ENCODE results near the gene SLFN11.
A peak's percentile ranks its signal among the peaks of the same experiment; 100 is the strongest.
"Not testable (repeated sequence)": the region's sequence is repeated elsewhere in the genome, so short reads cannot be mapped to it uniquely, and the experiment has no call there.

SLFN11 gene, protein sequence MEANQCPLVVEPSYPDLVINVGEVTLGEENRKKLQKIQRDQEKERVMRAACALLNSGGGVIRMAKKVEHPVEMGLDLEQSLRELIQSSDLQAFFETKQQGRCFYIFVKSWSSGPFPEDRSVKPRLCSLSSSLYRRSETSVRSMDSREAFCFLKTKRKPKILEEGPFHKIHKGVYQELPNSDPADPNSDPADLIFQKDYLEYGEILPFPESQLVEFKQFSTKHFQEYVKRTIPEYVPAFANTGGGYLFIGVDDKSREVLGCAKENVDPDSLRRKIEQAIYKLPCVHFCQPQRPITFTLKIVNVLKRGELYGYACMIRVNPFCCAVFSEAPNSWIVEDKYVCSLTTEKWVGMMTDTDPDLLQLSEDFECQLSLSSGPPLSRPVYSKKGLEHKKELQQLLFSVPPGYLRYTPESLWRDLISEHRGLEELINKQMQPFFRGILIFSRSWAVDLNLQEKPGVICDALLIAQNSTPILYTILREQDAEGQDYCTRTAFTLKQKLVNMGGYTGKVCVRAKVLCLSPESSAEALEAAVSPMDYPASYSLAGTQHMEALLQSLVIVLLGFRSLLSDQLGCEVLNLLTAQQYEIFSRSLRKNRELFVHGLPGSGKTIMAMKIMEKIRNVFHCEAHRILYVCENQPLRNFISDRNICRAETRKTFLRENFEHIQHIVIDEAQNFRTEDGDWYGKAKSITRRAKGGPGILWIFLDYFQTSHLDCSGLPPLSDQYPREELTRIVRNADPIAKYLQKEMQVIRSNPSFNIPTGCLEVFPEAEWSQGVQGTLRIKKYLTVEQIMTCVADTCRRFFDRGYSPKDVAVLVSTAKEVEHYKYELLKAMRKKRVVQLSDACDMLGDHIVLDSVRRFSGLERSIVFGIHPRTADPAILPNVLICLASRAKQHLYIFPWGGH

DNA sequence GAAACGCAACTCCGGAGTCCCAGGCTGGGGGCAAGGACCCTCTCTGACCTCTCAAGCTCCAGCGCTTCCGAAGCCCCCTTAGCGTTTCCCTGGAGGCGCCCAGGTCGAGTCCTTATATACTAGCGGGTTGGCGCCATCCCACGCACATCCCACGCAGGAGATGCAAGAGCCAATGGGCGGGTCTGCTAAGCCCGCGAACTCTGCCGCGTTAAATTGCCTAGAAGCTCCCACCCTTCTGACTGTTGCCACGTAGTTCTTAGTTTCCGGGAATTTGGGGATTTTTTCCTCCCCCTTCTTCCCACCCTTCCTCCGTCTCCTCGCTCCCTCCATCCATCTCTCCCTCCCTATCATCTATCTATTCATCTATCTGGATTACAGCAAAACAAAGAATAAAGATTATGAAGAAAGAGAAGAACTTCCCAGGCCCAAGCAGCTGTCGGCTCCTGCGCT lies at the start of gene SLFN11:
TSS of gene SLFN11 (minus strand) at position 88 of the 450 bp plus-strand sequence. CDS start 9,814 bp downstream, outside the sequence.
- peak; percentile 94 for DNase-seq

DNA sequence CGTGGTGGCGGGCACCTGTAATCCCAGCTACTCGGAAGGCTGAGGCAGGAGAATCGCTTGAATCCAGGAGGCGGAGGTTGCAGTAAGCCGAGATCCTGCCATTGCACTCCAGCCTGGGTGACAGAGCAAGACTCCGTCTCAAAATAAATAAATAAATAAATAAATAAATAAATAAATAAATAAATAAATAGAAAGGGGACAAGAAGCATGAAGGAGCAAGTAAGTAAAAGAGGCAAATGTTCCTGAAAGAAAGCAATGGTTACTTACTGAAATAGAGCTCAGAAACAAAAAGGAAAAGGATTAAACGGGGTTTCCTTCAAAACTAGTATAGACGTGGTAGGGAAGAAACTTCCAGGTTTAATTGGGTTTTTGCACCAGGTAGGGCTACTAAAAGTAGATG lies 47.6 kb upstream of the SLFN11 start:
- DNase-seq, result not testable (repeated sequence)

DNA sequence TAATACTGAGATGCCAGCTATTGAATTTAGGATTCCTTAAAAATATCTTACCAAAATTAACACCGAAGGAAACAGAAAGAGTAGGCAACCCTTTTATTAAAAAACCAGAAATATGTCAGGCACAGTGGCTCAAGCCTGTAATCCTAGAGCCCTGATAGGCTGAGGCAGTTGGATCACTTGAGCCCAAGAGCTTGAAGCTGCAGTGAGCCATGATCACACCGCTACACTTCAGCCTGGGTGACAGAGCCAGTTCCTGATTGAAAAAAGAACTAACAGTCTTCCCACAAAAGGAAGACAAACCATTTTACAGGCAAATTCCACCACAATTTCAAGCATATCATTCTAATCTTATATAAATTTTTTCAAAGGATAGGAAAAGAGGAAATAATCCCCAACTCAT lies 43.2 kb upstream of the SLFN11 start:
- DNase-seq, result no peak

DNA sequence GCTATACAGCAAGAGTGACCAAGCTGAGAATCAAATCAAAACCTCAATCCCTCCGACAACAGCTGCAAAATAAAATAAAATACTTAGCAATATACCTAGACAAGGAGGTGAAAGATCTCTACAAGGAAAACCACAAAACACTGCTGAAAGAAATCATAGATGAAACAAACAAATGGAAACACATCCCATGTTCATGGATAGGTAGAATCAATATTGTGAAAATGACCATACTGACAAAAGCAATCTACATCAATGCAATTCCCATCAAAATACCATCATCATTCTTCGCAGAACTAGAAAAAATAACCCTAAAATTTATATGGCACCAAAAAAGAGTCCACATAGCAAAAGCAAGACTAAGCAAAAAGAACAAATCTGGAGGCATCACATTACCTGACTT lies 41.3 kb upstream of the SLFN11 start:
- DNase-seq, result not testable (repeated sequence)

DNA sequence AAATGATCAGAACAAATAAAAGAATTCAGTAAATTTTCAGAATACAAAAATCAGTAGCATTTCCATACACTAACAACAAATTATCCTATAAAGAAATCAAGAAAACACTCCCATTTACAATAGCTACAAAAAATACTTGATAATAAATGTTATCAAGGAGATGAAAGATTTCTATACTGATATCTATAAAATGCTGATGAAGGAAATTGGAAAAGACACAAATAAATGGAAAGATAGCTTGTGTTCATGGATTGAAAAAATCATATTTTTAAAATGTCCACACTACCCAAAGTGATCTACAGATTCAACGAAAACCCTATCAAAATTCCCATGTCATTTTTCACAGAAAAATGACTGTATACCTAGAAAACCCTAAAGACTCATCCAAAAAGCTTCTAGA lies 40.8 kb upstream of the SLFN11 start:
- no peak for DNase-seq

DNA sequence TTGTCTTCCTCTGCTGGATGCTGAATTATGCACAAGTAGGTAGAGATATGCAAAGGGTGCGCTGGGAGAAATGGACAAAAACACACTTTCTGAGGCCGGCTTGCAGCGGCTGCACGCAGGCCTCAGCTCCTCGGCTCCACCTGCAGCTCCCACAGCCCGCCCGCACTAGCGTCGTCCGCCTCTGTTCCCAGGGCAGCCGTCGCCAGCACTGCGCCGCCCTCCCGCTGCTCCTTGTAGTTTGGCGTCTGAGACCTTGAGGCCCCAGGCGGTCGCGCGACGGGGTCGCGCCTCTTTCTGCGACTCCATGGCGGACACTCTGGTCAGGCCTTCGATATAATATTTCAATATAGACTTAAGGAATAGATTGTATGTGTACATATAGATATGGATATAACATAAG lies 34.1 kb upstream of the SLFN11 start:
- DNase-seq, result no peak

DNA sequence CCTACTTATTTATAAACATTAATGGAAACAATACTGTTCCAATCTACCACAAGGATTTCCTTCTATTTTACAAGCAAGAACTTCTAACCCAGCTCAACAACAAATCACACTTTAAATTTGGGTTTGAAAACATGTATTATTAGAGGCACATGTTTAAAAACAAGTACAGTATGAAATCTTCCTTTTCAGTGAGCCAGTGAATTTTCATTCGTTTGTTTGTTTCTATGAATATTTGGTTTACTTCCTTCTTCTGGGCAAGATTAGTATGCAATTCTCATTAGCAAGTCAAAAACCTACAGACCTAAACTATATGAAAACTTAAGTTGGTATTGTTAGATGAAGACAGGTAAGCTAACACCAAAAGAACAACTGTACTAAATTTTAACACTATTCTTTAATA lies 33.1 kb upstream of the SLFN11 start:
- DNase-seq, result no peak

DNA sequence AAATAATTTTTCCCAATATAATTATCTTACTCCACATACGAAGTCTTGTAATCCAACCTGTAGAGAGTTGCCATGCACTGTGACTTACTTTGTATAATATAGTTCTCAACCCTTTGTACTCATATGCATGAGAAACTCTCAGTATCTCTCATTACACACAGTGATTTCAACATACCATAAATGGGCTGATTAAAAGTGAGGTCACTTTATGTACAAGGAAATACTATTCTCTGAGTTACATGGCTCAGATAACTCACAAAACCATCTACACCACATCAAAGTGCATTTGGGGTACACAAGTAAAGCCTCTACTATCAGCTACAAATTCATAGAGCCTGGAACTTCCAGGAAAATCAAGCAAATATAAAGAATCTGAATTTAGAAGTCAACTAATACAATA lies 30.9 kb upstream of the SLFN11 start:
- DNase-seq, result no peak

DNA sequence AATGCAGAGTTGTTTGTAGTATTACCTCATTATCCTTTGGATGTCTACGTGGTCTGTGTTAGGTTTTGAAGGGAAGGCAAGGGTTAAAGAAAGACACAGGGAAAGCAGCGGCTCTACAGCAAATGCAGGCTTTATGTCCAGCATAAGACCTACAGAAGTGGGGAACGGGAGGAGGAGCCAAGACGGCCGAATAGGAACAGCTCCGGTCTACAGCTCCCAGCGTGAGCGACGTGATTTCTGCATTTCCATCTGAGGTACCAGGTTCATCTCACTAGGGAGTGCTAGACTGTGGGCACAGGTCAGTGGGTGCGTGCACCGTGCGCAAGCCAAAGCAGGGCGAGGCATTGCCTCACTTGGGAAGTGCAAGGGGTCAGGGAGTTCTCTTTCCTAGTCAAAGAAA lies 20.4 kb upstream of the SLFN11 start:
- not testable (repeated sequence) for DNase-seq

DNA sequence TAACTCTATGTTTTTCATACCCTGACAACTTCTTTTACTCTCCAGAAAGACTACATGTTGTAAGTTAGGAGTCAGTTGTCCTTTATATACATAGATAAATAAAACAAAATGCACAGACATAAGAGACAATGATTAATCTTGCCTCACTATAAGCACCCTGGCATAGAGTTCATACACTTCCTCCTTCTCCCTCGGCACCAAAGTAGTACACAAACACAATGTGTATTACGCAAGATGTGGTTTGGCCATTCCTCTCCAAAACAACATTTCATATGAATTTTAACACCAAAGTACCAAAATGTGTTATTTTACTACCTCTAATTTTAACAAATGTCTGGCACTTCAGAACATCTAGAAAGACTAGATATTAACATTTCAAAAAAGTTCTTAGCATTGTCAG lies 17.2 kb upstream of the SLFN11 start:
- DNase-seq, result no peak

DNA sequence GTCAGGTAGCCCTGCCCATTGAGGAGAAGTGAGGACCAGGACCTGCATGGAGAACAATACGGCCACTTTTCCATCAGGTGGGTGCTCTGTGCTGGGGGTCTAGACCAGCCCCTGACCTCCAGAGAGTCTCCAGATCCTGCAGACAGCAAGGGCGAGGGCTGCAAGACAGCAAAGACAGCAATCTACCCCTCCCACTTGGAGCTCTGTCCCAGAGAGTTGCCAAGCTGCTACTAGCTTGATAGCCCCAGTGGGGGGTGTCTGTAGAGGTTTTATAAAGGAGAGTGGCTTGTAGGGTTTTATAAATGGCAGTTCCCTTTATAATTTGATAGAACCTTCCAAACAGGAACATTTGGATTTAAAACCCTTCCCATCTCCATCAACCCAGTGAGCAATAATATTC lies 16.7 kb upstream of the SLFN11 start:
- no peak for DNase-seq

DNA sequence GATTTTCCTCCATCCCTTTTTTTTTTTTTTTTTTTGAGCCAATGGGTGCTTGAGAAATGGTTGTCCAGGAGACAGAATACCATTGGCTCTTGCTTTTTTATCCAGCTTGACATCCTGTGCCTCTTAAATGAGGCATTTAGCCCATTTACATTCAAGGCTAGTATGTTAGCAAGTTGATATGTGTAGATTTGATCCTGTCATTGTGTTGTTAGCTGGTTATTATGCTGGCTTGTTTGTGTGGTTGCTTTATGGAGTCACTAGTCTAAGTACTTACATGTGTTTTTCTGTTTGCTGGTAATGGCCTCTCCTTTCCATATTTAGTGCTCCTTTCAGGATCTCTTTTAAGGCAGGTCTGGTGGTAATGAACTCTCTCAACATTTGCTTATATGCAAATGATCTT lies 14.1 kb upstream of the SLFN11 start:
- no peak for DNase-seq

DNA sequence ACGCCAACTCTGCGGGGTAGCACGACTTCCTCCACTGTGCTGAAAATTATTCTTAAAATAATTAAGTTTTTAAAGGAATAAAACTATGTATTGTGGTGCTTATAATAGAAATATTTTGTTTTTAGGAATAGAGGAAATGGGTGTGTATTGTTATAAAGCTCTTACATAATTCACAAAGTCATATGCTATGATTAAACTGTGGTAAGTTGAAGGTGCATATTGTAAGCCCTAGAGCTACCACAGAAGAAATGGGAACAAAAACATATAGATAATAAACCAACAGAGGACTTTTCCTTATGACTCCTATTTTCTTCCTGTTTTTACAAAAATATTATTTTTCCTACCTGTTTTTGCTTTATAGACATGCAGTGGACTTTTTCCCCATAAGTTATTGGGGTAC lies 4.3 kb upstream of the SLFN11 start:
- DNase-seq, result no peak

DNA sequence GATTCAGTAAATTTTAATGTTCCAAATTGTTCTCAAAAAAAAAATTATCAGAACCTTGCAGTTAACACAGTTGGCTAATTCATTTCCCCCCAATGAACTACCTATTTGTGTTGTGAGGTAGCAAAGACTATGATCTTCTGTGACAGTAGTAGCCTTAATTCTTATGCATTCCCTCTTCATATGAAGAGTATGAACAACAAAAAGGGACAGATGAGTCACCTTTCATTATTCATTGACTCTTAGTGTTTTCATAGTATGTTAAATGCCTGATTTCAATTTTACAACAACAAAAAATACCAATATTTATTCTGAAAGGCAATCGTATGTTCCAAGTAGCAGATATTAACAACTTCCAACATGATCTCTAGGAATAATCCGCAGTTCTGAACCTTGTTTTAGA lies 3.6 kb upstream of the SLFN11 start:
- DNase-seq, result no peak

DNA sequence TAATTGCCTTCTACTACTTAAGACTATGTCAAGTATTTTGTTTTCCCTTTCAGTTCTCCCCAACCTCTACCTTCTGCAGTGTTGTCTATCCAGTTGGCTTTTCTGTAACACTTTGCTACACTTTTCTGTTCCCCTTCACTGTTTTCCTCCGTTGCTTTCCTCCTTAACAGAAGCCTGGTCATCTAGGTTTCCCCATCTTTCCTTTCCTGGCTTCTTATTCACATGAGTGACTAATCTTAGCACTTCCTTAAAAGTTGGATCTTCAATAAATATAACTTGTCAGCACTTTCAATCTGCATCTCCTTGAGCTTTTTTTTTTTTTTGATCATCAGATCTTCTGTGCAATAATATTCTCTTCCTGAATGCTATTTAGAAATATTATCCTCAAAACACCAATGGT lies 2.8 kb upstream of the SLFN11 start:
- no peak for DNase-seq

DNA sequence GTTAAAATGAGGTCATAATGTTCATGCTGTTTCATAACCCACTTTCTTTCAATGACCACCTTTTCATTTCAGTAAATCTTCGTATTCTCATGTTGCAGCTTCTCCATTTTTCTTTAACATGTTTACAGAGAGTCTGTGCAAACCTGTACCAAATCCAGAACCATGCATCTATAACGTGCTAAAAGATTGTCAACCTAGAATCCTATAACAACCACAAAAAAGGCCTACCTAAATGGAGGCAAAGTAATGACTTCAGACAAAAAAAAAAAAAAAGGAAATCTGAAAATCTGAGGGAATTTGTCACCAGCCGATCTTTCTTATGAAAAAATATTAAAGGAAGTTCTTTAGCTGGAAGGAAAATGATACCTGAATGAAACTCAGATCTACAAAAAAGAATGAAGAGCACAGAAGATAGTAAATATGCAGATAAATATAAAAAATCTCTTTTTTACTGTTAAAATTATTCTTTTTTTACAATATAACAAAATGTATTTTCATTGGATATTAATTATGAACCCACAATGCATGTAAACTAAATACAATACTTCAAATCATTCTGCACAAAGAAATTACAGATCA lies 1.4 kb upstream of the SLFN11 start:
- DNase-seq, result no peak

DNA sequence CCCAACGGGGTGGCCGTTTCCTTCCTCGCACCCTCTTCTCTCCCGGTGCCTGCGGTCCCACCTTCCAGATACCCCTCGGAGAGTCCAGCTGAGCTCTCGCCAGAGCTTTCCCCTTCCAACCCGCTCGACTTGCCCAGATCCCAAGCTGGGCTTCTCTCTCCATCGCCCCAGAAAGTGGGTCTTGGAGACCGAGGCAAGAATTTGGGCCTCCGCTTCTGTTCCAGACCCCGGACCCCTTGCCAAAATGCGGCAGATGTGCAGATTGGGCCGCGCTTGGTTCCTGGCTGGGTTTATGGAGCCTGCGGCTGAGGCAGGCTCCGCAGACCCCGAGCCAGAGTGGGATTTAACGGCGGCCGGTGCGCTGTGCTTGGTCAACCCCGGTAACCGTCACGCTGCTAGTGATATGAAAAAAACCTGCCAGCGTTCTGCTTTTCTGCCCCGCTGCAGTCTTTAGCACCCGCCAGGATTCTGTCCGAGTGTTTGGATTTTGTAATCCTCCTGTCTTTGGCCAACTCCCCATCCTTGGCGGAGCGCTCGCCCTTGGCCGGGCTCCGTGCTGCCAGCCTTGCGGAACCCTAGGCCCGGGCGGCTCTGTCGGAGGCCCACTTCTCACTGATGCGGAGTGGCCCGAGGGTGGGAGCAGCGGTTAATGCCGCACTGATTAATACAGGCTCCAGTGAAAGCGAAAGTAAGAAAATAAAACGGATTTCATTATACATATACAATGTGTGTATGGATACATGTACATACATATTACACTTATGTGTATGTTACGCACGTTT lies 754 bp upstream of the SLFN11 start:
- DNase-seq, result peak; percentile 36

DNA sequence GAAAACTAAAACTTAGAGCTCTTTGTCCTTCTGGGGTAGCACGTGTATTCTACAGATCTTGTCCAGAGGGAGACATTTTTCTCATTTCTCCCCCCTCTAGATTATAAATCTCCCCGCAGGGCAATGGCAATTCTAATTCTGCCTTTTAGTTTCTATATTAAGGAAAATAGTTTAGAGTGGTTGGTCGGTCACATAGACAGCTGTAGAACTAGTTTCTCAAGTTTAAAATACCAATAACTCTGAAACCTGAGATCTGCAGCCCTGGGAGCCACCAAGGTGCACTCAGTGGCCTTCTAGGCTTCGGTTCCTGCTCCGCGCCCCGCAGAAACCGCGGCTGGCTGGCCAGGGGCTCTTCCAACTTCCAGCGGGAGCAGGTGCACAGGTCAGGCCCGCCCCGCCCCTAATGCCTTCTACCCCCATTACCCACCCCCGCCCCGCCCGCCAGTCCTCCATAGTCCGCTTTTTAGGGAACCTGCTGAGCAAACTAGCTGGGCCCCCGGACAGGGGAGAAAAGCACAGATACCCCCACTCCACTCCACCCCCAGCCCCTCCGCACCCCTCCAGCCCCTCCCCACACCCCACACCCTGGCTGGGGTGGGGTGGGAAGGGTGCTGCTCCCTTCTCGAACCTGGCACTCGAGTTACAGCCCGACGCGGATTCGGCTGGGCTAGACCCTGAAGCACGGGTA lies 431 bp downstream of the SLFN11 start:
- peak; percentile 48 for DNase-seq

DNA sequence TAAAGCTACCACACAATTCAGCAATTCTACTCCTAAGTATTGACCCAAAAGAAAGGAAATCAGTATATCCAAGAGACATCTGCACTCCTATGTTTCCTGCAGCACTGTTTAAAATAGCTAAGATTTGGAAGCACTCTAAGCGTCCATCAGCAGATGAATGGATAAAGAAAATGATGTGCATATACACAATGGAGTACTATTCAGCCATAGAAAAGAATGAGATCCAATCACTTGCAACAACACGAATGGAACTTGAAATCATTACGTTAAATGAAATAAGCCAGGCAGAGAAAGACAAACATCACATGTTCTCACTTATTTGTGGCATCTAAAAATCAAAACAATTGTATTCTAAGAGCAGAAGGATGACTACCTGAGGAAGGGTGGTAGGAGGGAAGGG lies 1.5 kb downstream of the SLFN11 start:
- no peak for DNase-seq

DNA sequence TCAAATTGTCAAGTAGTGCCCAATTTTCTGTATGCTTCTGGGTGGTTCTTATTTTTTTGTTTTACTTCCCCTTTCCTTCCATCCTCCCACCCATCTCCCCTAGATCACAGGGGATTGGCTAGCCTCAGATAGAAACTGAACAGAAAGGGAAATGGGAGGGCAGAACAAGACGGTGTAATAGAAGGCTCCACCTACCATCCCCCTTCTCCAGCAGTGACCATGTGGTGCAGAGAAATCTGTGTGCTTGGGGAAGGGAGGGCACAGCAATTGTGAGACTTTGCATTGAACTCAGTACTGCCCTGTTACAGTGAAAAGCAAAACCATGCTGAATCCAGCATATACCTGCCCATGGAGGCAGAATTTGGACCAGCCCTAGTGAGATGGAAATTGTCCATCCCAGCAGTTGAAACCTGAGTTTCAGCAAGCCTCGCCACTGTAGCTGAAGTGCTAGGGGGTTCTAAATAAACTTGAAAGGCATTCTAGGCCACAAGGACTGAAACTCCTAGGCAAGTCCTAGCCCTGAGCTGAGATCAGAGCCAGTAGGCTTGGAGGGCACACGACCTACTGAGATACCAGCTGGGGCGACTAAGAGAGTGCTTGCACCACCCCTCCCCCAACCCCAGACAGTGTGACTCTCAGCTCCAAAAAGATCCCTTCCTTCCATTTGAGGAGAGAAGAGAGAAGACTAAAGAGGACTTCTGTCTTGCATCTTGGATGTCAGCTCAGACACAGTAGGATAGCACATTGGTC lies 5.2 kb downstream of the SLFN11 start:
- no peak for DNase-seq

DNA sequence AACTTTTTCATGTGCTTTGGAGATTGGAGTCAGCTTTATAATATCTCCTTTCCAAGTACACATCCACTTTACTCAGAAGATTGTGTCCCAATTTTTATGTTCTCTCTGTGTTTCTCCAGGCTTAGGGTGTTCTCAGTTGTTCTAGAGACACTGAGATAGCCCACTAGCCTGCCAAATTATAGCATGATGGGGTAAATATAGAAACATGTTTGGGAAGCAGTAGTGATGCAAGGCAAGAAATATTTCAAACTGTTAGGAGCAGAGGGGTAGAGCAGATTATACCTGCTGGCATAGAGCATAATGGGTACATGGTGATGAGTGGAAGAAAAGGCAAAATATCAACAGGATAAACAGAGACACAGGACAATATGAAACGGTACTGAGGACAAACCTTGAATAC lies 12.4 kb downstream of the SLFN11 start:
- no peak for DNase-seq
